T-cell (primary cell): ENCODE measurements around the gene NUDT8. TPM values are rescaled to one million over a fixed set of nuclear protein-coding genes. Genes with fewer than 3 reads are reported as not detected.

ENCODE experiments used
- ATAC-seq, 4 experiments: fragments of 200-7000 bp in 3 of 4; fragments of 150-1000 bp in 1 of 4; cut with Tn5 transposase; replicated peaks in 1 of 4; 1 replicate in 3 of 4; 2 replicates in 1 of 4; pipeline ENCODE4 v1.10.0; 2021; ENCODE audit warnings: moderate library complexity in 3 of 4, mild to moderate bottlenecking in 2 of 4, moderate number of reproducible peaks in 1 of 4
- CTCF ChIA-PET, 2 donors: fragments of 300-600 bp; sonication (Branson Sonifier 250); formaldehyde crosslinking; loops; one replicate each; lab custom pipeline; 2022; ENCODE audit warnings: antibody characterized with exemption in 2 of 2; lab: Charles Lee
- POLR2A ChIA-PET, 2 donors: fragments of 300-600 bp; sonication (Branson Sonifier 250); formaldehyde crosslinking; loops; one replicate each; lab custom pipeline; 2022; ENCODE audit warnings: antibody characterized with exemption in 2 of 2; lab: Charles Lee
- DNase-seq, 35 experiments: peaks; one replicate each; pipeline versions ENCODE4 v3.0.0 to v3.0.0-alpha.2; 2013 to 2023
- H3K27ac ChIP-seq: one replicate; pipeline ENCODE4 v1.5.1; 2013; ENCODE audit warnings: low read length
- H3K27me3 ChIP-seq, 2 experiments: replicated peaks in 1 of 2; 1 replicate in 1 of 2; 2 replicates in 1 of 2; pipeline versions ENCODE4 v1.6.1 to v1.7.0; 2013; ENCODE audit warnings: low read length in 1 of 2, mixed read lengths in 1 of 2; ENCODE audit not compliant: control insufficient read depth in 2 of 2, insufficient read depth in 2 of 2; ENCODE audit errors: extremely low read depth in 1 of 2
- H3K36me3 ChIP-seq, 2 donors: 1 replicate in 1 of 2; 2 replicates in 1 of 2; pipeline versions ENCODE4 v1.6.1 to v1.7.0; 2013; ENCODE audit warnings: low read length in 1 of 2; ENCODE audit not compliant: control insufficient read depth in 2 of 2, insufficient read depth in 1 of 2; ENCODE audit errors: extremely low read depth in 1 of 2
- H3K4me1 ChIP-seq, 2 experiments: 1 replicate in 1 of 2; 2 replicates in 1 of 2; pipeline versions ENCODE4 v1.6.1 to v1.7.0; 2013; ENCODE audit warnings: low read length in 2 of 2, mixed read lengths in 1 of 2; ENCODE audit not compliant: insufficient read depth in 2 of 2, control insufficient read depth in 1 of 2; ENCODE audit errors: extremely low read depth in 1 of 2
- H3K4me3 ChIP-seq, 2 donors: 1 replicate in 1 of 2; 2 replicates in 1 of 2; pipeline versions ENCODE4 v1.5.1 to v1.7.0; 2013; ENCODE audit warnings: mild to moderate bottlenecking in 2 of 2, low read length in 1 of 2, moderate library complexity in 1 of 2; ENCODE audit not compliant: control insufficient read depth in 1 of 2; ENCODE audit errors: extremely low read depth in 1 of 2
- H3K9me3 ChIP-seq: 2 replicates; pipeline ENCODE4 v1.7.0; 2013
- H3K27ac Mint-ChIP-seq, 2 donors: one replicate each; pipeline ENCODE4 v1.8.0; 2020 to 2021; ENCODE audit warnings: mild to moderate bottlenecking in 2 of 2, mixed read lengths in 2 of 2
- H3K27me3 Mint-ChIP-seq, 2 donors: one replicate each; pipeline ENCODE4 v1.8.0; 2021 to 2022; ENCODE audit warnings: mixed read lengths in 2 of 2
- H3K36me3 Mint-ChIP-seq: one replicate; pipeline ENCODE4 v1.8.0; 2021; ENCODE audit warnings: mixed read lengths
- H3K4me1 Mint-ChIP-seq, 3 donors: one replicate each; pipeline ENCODE4 v1.8.0; 2020 to 2022; ENCODE audit warnings: mixed read lengths in 3 of 3, mild to moderate bottlenecking in 1 of 3
- H3K4me3 Mint-ChIP-seq, 3 donors: one replicate each; pipeline ENCODE4 v1.8.0; 2020 to 2022; ENCODE audit warnings: mild to moderate bottlenecking in 3 of 3, mixed read lengths in 3 of 3, moderate library complexity in 3 of 3
- H3K9me3 Mint-ChIP-seq, 3 donors: one replicate each; pipeline ENCODE4 v1.8.0; 2020 to 2022; ENCODE audit warnings: mixed read lengths in 3 of 3
- WGBS: methylation state at CpG from one replicate; pipeline ENCODE4 v1.1.5; 2013; ENCODE audit warnings: missing lambda C conversion rate; ENCODE audit not compliant: insufficient coverage; 5-methylcytosine and 5-hydroxymethylcytosine counted together
- total RNA-seq, 35 experiments: library from RNA in 6 of 35; stranded (reverse) in 6 of 35; fragments of 120-200 nt in 1 of 35; gene quantifications; one replicate each; pipeline versions ENCODE4 v1.2.1 to v1.2.4 and lab custom pipeline; 2013 to 2026

NUDT8 gene
- total RNA-seq, 5 donors from 2014 or later (not counting 1 experiment from before 2014, with no cell fraction given) = 1.5 to 8.0 (median 4.5) TPM

DNA sequence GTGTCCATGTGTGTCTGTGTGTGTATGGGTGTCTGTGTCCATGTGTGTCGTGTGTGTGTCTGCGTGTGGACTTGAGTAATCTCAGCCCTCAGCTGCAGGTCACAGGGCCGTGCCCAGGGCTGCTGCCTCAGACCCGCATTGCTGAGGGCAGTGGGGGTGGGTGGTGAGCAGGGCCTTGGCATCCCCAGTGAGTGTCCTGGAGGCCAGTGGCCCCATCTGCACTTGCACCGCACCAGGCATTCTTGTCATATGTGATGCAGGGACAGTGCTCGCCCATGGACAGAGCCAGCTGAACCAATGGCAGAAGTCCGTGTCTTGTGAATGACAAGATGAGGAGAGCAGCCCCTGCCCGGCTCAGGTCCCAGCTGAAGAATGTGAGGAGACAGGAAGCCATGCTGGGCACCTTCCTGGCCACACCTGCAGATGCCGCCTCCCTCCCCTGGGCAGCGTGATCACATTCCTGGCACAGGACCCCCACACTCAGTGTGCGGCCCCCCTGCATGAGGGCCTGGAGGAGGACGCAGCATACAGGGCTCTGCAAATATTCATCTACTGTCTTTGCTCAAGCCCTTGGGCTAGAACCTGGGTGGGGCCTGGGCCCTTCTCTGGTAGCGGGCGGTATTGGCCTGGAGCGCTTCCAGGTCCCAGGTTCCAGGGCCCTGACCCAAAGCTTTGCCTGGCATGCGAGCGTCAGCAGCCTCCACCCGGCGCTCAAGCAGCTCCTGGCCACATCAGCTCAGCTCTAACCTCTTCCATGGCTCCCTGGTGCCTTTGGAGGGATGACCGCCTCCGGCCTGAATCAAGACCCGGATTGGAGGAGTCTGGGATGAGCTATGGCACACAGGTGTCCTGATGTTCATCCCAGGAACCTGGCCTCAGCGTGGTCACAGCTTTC lies 40.8 kb upstream of the NUDT8 start:
- ATAC-seq = no peak
- Mint-ChIP-seq H3K4me3 (no peak overlapping the region), H3K27me3 (peaks cover 3 to 9% of the 10 kb centered on the region in 2 donors), H3K9me3 (no peaks in the 10 kb centered on the region), H3K4me1 (no peaks in the 10 kb centered on the region), H3K27ac (no peak overlapping the region), H3K36me3 (no peaks in the 10 kb centered on the region)
- H3K4me3 ChIP-seq = no peak overlapping the region
- no peak for DNase-seq
- no peak overlapping the region for H3K27ac ChIP-seq
- peaks cover 0 to 58% of the 10 kb centered on the region in 2 experiments for H3K27me3 ChIP-seq
- 75% methylated on average over 19 of the region's 23 CpGs for WGBS
- H3K4me1 ChIP-seq = no peaks in the 10 kb centered on the region
- CTCF ChIA-PET = no interaction called here
- POLR2A ChIA-PET = no interaction called here
- H3K9me3 ChIP-seq = no peaks in the 10 kb centered on the region
- H3K36me3 ChIP-seq = no peaks in the 10 kb centered on the region

DNA sequence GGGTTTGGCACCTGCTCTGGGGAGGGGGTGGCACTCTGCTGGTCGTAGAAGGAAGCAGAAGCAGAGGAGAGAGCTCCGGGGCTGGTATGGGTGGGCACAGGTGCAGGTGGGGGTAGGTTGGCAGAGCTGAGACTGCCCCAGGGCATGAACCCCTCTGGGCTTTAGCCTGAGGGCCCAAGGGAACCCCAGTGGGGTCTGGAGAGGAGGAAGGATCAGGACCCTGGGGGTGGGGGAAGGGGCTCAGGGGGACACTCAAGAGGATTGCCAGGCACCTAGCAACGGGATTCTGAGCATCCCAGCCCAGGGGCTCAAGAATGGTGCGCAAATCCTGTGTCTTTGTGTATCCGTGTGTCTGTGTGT lies 38.4 kb upstream of the NUDT8 start:
- Mint-ChIP-seq H3K9me3 (no peaks in the 10 kb centered on the region), H3K27ac (no peak overlapping the region), H3K36me3 (no peaks in the 10 kb centered on the region), H3K27me3 (peaks cover 0 to 1% of the 10 kb centered on the region in 2 donors), H3K4me3 (no peak overlapping the region), H3K4me1 (no peaks in the 10 kb centered on the region)
- ChIA-PET CTCF (interaction anchor here in 1 of 2 donors (0.9 kb wide), 1 partner anchor 11 kb away, joined by 3 read pairs; no protein-coding TSS in a partner anchor), POLR2A (no interaction called here)
- no peaks in the 10 kb centered on the region for H3K9me3 ChIP-seq
- no peaks in the 10 kb centered on the region for H3K4me1 ChIP-seq
- no peak overlapping the region for H3K4me3 ChIP-seq
- no peaks in the 10 kb centered on the region for H3K36me3 ChIP-seq
- H3K27ac ChIP-seq = no peak overlapping the region
- peaks cover 0 to 44% of the 10 kb centered on the region in 2 experiments for H3K27me3 ChIP-seq
- WGBS = 41% methylated on average over 5 of the region's 5 CpGs
- DNase-seq = no peak
- no peak for ATAC-seq

DNA sequence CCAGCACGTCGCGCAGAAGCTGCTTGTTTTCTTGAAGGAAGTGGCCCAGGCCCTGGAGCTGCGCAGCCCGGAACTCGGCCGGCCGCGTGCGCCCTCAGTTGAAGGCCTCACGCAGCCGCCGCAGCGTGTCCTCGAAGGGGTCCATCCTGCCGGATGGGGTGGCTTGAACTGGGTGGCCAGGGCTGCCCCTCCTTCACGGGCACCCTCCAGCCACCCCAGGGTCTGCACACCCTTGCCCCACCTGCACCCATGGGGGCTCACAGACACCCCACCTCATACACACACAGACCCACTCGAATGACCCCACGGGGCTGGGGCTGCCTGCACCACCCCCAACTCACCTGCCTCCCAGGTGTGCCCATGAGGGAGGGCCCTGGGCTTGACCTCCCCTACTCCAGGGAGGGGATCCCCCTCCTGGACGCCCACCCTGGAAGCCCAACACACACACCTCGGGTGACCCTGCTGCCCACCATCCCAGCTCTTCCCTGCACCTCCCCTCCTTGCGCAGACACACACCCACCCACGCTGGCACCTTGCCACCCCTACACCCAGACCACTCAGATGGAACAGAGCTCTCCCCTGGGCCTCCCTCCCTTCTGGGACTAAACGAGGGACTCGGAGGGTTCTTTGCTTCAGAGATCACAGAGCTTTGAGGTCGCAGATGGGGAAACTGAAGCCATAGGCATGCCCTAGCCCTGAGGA lies 37.9 kb upstream of the NUDT8 start:
- DNase-seq (no peak), ATAC-seq (no peak)
- POLR2A ChIA-PET = no interaction called here
- Mint-ChIP-seq H3K4me3 (no peak overlapping the region), H3K27ac (no peak overlapping the region), H3K36me3 (no peaks in the 10 kb centered on the region), H3K4me1 (no peaks in the 10 kb centered on the region), H3K9me3 (no peaks in the 10 kb centered on the region), H3K27me3 (peaks cover 0 to 1% of the 10 kb centered on the region in 2 donors)
- Histone ChIP-seq H3K4me1 (no peaks in the 10 kb centered on the region), H3K36me3 (no peaks in the 10 kb centered on the region), H3K27ac (no peak overlapping the region), H3K27me3 (peaks cover 0 to 44% of the 10 kb centered on the region in 2 experiments), H3K9me3 (no peaks in the 10 kb centered on the region), H3K4me3 (no peak overlapping the region)
- CTCF ChIA-PET = interaction anchor here in 1 of 2 donors (0.6 to 0.9 kb wide), 2 partner anchors 12 to 15 kb away, joined by 3 read pairs; no protein-coding TSS in a partner anchor
- 59% methylated on average over 19 of the region's 26 CpGs for WGBS

DNA sequence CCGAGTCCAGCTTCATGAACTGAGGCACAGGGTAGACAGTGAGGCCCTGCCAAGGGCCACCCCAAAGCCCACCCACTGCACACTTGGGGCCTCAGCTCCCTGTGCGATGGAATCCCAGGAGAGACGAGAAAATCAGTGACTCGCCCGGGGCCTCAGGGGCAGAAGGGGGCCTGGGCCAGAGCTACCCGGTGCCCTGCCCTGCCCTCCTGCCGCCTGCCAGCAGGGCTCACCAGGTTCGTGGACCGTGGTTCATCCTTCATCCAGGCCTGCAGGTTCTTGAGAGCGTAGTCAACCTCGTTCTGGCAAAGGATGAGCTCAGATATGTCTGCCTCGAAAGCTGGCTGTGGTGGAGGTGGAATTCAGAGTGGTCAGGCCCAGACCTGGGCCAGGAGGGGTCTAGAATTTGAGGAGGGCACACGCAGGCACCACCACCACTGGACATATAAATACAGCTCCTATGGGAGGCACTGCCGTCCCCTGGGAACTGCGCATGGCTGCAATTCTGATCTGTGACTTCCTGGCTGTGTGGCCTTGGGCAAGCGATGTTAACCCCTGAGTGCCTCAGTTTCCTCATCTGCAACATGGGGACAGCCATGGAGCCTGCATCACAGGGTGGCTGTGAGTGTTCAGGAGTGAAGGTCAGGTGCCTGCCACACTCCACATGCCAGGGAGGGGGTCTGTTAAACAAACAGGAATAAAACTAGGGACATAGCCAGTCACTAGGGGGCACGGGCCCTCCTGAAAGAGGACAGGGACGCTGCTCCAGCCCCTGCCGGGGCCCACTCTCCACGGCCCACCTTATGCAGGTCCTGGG lies 37.1 kb upstream of the NUDT8 start:
- no peak overlapping the region for H3K4me3 Mint-ChIP-seq
- H3K4me1 Mint-ChIP-seq = no peaks in the 10 kb centered on the region
- ChIA-PET CTCF (interaction anchor here in 1 of 2 donors (0.6 kb wide), 1 partner anchor 15 kb away, joined by 3 read pairs; no protein-coding TSS in a partner anchor), POLR2A (no interaction called here)
- no peak overlapping the region for H3K4me3 ChIP-seq
- H3K9me3 ChIP-seq = no peaks in the 10 kb centered on the region
- no peak overlapping the region for H3K27ac Mint-ChIP-seq
- WGBS = 83% methylated on average over 15 of the region's 20 CpGs
- ATAC-seq = no peak
- H3K4me1 ChIP-seq = no peaks in the 10 kb centered on the region
- no peaks in the 10 kb centered on the region for H3K27me3 Mint-ChIP-seq
- H3K9me3 Mint-ChIP-seq = no peaks in the 10 kb centered on the region
- no peaks in the 10 kb centered on the region for H3K36me3 ChIP-seq
- H3K27me3 ChIP-seq = peaks cover 0 to 39% of the 10 kb centered on the region in 2 experiments
- no peak for DNase-seq
- H3K36me3 Mint-ChIP-seq = no peaks in the 10 kb centered on the region
- H3K27ac ChIP-seq = no peak overlapping the region

DNA sequence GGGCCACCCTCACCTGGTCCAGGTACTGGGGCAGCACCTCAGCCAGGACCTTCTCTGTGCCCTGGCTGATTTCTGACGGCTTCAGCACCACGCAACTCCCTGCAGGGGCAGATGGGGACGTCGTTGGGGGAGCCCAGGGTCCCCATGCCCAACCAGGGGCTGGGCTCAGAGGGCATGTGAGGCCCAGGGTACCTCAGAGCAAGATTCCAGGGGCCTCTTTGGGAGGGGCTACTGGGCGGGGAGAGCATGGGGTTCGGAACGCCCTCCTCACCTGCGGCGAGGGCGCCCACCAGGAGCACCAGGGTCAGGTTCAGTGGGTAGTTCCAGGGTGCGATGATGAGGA lies 36.5 kb upstream of the NUDT8 start:
- Mint-ChIP-seq H3K36me3 (no peaks in the 10 kb centered on the region), H3K4me3 (no peak overlapping the region), H3K27me3 (no peaks in the 10 kb centered on the region), H3K4me1 (no peaks in the 10 kb centered on the region), H3K9me3 (no peaks in the 10 kb centered on the region), H3K27ac (no peak overlapping the region)
- no peak for DNase-seq
- H3K9me3 ChIP-seq = no peaks in the 10 kb centered on the region
- no peaks in the 10 kb centered on the region for H3K4me1 ChIP-seq
- CTCF ChIA-PET = no interaction called here
- POLR2A ChIA-PET = no interaction called here
- WGBS = 86% methylated on average over 10 of the region's 11 CpGs
- H3K27ac ChIP-seq = no peak overlapping the region
- H3K4me3 ChIP-seq = no peak overlapping the region
- peaks cover 0 to 38% of the 10 kb centered on the region in 2 experiments for H3K27me3 ChIP-seq
- no peaks in the 10 kb centered on the region for H3K36me3 ChIP-seq
- ATAC-seq = no peak
